Nephron progenitor cell (in vitro differentiated cells): ENCODE results near the gene CD226.

Experiments used
- DNase-seq: peaks from one replicate; pipeline ENCODE4 v3.0.0; 2021
- H3K27ac Mint-ChIP-seq: 2 replicates; pipeline ENCODE4 v1.8.0; 2021; ENCODE audit warnings: mild to moderate bottlenecking, moderate library complexity, mixed read lengths
- H3K27me3 Mint-ChIP-seq: 2 replicates; pipeline ENCODE4 v1.8.0; 2021; ENCODE audit warnings: mild to moderate bottlenecking, low read depth, mixed read lengths; ENCODE audit not compliant: poor library complexity
- H3K36me3 Mint-ChIP-seq: 2 replicates; pipeline ENCODE4 v1.8.0; 2021; ENCODE audit warnings: low read depth, mixed read lengths
- H3K4me1 Mint-ChIP-seq: 2 replicates; pipeline ENCODE4 v1.8.0; 2021; ENCODE audit warnings: mixed read lengths
- H3K4me3 Mint-ChIP-seq: 2 replicates; pipeline ENCODE4 v1.8.0; 2021; ENCODE audit warnings: mild to moderate bottlenecking, moderate library complexity, mixed read lengths
- H3K9me3 Mint-ChIP-seq: 2 replicates; pipeline ENCODE4 v1.8.0; 2021; ENCODE audit warnings: mild to moderate bottlenecking, moderate library complexity, mixed read lengths
- CTCF ChIP-seq: fragments of 200-600 bp; sonication (generic); IDR thresholded peaks from 2 replicates; pipeline ENCODE4 v1.5.0; 2021; ENCODE audit warnings: antibody characterized with exemption

CD226 gene

GRCh38 chr18:69897397-69898108 lies 50.1 kb downstream of the CD226 start:
- no peak for TF ChIP-seq CTCF
- Mint-ChIP-seq H3K36me3 (no peaks in the 10 kb centered on the region), H3K27me3 (peaks cover 3% of the 10 kb centered on the region), H3K4me1 (no peaks in the 10 kb centered on the region), H3K27ac (peak overlapping the region; percentile 69), H3K9me3 (peaks cover 7% of the 10 kb centered on the region), H3K4me3 (no peak overlapping the region)
- no peak for DNase-seq

GRCh38 chr18:69895066-69896047 lies 52.3 kb downstream of the CD226 start:
- H3K27me3 Mint-ChIP-seq = no peaks in the 10 kb centered on the region
- TF ChIP-seq CTCF = no peak
- no peak overlapping the region for H3K27ac Mint-ChIP-seq
- DNase-seq = no peak
- H3K9me3 Mint-ChIP-seq = peaks cover 11% of the 10 kb centered on the region
- H3K4me3 Mint-ChIP-seq = no peak overlapping the region
- H3K4me1 Mint-ChIP-seq = no peaks in the 10 kb centered on the region
- H3K36me3 Mint-ChIP-seq = no peaks in the 10 kb centered on the region

- no peak for DNase-seq
- Mint-ChIP-seq H3K4me1 (no peaks in the 10 kb centered on the region), H3K36me3 (no peaks in the 10 kb centered on the region), H3K9me3 (peaks cover 5% of the 10 kb centered on the region), H3K27ac (no peak overlapping the region), H3K27me3 (no peaks in the 10 kb centered on the region), H3K4me3 (no peak overlapping the region)
- TF ChIP-seq CTCF = no peak
These were observed 53.2 kb downstream of the CD226 start for GRCh38 chr18:69894467-69894866.

GRCh38 chr18:69890558-69890957 lies 57.1 kb downstream of the CD226 start:
- Mint-ChIP-seq H3K4me1 (no peaks in the 10 kb centered on the region), H3K27ac (no peak overlapping the region), H3K9me3 (peaks cover 4% of the 10 kb centered on the region), H3K36me3 (no peaks in the 10 kb centered on the region), H3K27me3 (no peaks in the 10 kb centered on the region), H3K4me3 (no peak overlapping the region)
- TF ChIP-seq CTCF = no peak
- no peak for DNase-seq

- no peak overlapping the region for H3K27ac Mint-ChIP-seq
- no peak overlapping the region for H3K4me3 Mint-ChIP-seq
- no peaks in the 10 kb centered on the region for H3K4me1 Mint-ChIP-seq
- DNase-seq = no peak
- H3K36me3 Mint-ChIP-seq = no peaks in the 10 kb centered on the region
- TF ChIP-seq CTCF = no peak
- peaks cover 4% of the 10 kb centered on the region for H3K9me3 Mint-ChIP-seq
- H3K27me3 Mint-ChIP-seq = no peaks in the 10 kb centered on the region
These were observed 58.7 kb downstream of the CD226 start for GRCh38 chr18:69889009-69889408.
